AML-193 (cell line): Measurements from ENCODE around the gene SLC39A12.

Source experiments
- DNase-seq, 2 experiments: peaks; one replicate each; lab custom pipeline; 2025; lab: John Stamatoyannopoulos, UW

Gene SLC39A12

DNA sequence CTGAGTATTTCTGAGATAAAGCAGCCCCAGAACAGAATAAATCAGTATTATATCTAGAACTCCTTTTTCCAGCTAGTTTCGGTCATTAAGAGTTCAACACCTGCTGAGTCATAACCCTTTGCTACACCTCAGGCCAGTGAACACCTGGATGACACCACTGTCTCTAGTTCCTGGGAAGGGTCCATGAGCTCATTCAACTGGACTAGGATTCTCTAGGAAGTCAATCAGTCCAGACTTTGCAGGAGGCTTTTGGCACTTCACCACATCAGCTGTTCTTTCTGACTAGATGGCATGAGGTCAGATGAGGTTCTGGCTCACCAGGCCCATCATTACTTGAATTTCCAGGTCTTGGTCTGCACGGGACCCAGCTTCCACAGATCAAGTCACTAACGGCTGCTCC, 11.7 kb downstream of the SLC39A12 start:
- no peak for DNase-seq

DNA sequence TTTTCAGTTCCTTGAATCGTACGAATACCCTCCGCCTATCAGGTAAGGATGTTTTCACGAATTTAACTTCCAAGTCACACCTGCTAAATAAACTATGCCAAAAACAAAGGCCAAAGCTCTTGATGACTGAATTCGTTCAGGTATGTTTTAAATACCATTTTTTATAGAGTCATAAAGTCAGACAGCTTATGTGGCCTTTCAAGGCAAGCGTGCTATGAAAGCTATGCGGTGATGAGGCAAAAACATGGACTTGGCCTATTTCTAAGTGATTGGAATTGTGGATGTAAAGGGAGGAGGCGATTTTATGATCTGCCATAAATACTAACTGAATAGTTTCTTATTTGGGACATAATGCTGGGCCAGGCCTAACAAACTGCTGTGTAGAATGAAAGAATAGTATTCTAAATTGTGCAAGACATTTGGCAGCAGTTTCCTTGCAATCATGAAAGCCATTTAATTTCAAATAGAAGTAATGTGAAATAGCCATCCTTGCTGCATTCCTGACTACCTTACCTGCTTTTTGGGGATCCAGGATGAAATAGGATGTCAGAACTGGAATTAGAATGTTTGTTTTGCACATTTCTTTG, 14.0 kb downstream of the SLC39A12 start:
- DNase-seq: no peak

DNA sequence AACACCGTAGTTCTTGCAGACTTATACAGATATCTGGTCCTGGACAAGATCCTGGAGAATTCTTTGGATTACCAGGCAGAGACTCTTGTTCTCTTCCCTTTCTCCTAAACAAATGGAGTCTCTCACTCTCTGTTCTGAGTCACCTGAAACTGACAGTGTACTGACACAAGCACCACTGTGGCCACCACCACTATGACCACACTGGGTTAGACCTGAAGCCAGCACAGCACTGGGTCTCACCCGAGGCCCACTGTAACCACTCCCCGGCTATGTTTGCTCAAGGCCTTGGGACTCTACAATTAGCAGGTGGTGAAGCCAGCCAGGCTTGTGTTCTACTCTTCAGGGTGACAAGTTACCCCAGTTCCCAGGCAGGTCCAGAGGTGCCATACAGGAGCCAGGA, 22.8 kb downstream of the SLC39A12 start:
- no peak for DNase-seq

GRCh38 chr10:17980846-17981565, 29.3 kb downstream of the SLC39A12 start:
- no peak for DNase-seq

- DNase-seq: no peak
Measured at GRCh38 chr10:17981766-17982380, 30.2 kb downstream of the SLC39A12 start.

DNA sequence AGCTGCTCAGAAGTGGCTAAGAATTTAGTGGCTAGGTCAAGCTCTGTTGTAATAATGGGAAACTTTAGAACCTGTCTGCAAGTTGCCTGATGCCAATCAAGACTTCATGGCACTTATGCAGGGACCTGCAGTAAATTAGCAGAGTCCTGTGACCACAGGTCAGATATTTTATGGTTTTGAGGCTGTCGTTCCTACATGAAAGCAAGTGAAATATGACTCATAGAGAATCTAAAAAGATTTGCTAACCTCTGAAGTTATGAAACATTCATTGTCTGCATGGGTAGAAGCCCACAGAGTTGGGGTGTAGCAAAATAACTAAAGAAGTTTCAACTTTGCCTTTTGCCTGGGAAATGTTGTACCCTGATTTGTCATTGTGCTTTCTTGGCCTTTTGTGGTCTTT, 32.3 kb downstream of the SLC39A12 start:
- no peak for DNase-seq

- no peak for DNase-seq
Measured at GRCh38 chr10:17984563-17984962, 32.8 kb downstream of the SLC39A12 start.

DNA sequence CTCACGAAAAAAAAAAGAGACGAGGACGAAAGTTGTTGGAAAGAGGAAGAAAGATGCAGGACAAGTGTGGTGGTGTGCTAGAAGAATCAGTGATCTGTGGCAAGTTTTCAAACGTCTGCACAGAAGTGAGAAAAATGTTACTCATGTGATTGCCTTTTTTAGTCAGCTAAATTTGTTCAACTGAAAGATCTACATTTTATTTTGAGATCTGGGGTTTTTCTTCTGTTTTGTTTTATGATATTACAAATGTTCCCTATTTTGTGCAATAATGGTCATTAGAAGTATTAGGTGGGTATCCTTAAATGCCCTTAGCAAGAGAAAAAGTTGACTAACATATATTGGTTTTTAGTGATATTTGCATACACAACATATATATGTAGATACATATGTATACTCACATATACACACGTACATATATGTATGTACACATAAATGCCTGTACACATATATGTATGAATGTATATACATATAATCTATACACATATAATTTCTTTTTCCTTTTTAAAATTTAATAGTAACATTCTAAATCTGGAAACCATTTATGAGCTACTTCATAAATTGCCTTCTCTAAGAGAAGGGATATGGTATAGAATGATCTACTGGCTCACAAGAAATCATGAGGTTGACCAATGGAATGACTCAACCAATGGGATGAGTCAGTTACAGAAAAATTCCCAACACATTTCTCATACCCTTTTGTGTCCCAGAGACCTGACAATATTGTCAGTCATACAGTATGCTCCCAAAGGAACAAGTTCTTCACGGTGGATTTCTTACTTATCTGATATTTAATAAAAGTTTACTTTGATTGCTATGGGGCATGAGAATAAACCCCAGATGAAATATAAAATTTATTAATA, 38.4 kb downstream of the SLC39A12 start:
- DNase-seq: no peak

GRCh38 chr10:17992266-17992665, 40.5 kb downstream of the SLC39A12 start:
- no peak for DNase-seq

DNA sequence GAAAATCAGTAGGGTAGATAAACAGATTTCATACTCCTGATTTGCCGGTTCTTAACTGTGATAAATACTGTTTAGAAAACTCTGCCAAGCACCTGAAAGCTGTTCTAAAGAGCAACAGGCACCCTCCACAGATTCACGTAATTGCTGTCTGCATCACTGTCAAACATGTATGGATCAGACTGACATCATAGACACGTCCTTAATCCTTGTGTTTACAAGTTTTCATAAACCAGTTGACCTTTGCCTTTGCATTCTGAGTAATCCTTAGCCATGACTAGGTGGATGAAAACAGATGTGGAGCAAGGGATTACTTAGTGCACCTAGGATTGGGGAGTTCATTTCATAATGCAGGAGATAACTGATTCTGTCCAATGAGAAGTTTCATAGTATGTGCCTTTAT, 41.6 kb downstream of the SLC39A12 start:
- no peak for DNase-seq

DNA sequence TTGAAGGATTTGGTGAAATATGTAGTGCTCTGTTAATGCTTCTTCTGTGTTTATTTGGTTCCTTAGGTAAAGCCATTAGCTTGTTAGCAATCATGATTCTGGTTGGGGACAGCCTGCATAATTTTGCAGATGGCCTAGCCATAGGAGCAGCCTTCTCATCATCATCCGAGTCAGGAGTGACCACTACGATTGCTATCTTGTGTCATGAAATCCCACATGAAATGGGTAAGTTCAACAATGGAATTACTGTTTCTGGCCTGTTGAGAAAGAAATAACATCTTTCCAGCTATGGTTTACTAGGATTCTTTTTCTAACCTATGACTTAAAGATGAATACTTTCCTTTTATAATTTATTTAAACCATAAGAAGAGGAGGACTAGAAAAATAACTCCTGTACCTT, 48.9 kb downstream of the SLC39A12 start:
- no peak for DNase-seq

- no peak for DNase-seq
Measured at GRCh38 chr10:18005445-18005780, 53.7 kb downstream of the SLC39A12 start.

- no peak for DNase-seq
Measured at GRCh38 chr10:18005781-18006456, 54.2 kb downstream of the SLC39A12 start.

DNA sequence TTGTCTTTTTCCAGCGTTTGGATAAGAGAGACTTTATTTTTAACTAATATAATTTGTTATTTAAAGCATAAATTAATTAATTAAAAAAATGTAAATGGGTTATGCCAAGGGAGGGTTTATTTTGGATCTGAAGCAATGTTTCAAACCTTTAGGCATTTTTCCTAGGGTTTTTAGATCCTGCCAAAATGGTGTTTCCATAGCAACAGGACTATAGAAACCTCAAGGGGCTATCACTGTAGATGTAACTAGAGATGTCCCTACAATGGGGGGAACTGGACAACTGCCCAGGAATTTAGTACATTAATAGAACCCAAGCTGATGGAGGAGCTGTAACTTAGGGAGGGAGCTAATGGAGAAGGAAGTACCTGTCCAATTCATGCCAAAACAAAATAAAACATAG, 57.3 kb downstream of the SLC39A12 start:
- no peak for DNase-seq

GRCh38 chr10:18010050-18010449, 58.3 kb downstream of the SLC39A12 start:
- DNase-seq: no peak

GRCh38 chr10:18020523-18020922, 68.8 kb downstream of the SLC39A12 start:
- DNase-seq: no peak

GRCh38 chr10:18021725-18022480, 70.2 kb downstream of the SLC39A12 start:
- no peak for DNase-seq

DNA sequence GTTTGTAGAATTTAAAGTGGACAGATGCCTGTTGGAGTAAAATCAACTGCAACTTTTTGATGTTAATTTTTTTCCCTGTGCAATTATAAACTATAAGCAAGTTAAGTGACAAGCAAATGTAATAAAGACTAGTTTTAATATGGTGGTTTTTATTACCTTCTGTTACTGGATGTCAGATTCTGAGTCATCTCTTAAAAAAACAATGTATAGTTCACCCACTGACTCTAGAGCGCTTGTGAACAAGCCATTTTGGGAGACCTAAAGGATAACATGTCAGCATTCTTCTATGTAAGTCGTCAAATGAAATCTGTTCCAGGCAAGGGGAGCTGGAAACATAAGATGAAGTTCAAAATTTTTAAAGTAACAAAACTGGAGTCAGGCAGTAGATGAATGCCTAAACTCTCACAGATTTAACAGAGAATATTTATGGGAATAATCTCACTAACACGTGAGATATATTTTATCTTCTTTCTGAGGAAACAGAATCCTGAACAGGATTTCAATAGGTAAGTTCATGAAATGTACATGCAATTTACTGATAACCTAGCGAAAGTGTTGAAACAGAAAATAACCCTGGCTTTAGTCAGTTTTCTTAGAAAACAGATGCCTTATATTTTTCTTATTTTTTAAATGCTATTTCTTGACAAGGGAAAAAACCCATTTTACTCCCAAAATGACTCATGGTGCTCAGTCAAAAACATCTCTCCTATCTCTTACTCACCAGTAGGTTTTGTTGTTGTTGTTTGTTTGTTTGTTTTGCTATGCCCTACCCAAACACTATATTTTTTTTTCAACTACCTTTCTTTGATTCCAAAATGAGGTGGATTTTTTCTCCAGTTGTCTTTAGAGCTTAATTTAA, 91.7 kb downstream of the SLC39A12 start:
- no peak for DNase-seq

DNA sequence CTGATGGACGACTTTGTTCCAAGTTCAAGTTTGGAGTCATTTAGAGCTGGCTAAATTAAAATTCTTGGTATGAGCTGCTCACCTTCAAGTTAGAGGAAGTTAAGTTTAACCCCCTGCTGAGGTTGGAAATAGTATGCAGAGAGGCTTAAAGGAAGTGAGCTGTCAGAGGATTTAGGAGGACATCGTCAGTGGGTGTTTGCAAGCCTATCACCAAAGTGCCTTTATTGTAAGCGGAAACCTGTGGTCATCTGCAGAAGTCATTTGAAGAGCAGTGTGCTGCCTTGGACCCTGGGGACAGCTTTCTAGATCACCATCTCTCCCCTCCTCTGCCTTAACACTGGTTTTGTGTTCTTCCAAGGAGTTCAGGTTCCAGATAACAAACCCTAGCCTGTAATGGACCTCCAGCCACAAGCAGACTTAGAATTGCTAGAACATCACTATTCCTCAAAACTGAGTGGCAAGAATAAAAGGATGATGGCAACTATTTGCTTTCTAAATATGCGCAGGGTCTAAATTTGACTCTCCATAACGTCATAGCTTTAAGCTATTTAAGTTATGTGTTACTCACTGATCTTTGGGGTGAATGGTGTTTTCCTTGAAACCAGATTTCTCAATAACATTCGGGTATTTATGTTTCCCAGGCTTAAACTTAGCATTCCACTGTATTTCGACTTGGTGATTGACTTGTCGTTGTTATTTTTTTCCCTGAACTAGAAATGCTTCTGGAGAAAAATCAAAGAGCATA, 93.4 kb downstream of the SLC39A12 start:
- DNase-seq: no peak

GRCh38 chr10:18056583-18056982, 104.9 kb downstream of the SLC39A12 start:
- no peak for DNase-seq
